Medulla oblongata (tissue), 1 donor: ENCODE results near the gene CMTM8.
"Not testable (repeated sequence)": the region's sequence is repeated elsewhere in the genome, so short reads cannot be mapped to it uniquely, and the experiment has no call there.

Source experiments
- DNase-seq: peaks from one replicate; pipeline ENCODE4 v3.0.0-alpha.2; 2015; ENCODE audit errors: extremely low spot score

CMTM8 gene

GRCh38 chr3:32376115-32376514, 137.6 kb downstream of the CMTM8 start:
- DNase-seq = no peak

GRCh38 chr3:32379831-32380500, 141.5 kb downstream of the CMTM8 start:
- DNase-seq = no peak

GRCh38 chr3:32381922-32382321, 143.4 kb downstream of the CMTM8 start:
- no peak for DNase-seq

GRCh38 chr3:32383136-32383711, 144.7 kb downstream of the CMTM8 start:
- no peak for DNase-seq

GRCh38 chr3:32384938-32385337, 146.5 kb downstream of the CMTM8 start:
- no peak for DNase-seq

GRCh38 chr3:32387512-32387911, 149.0 kb downstream of the CMTM8 start:
- no peak for DNase-seq

GRCh38 chr3:32389577-32389976, 151.1 kb downstream of the CMTM8 start:
- not testable (repeated sequence) for DNase-seq

GRCh38 chr3:32391643-32392535, 153.4 kb downstream of the CMTM8 start, which contains the start of gene CMTM7:
Gene CMTM7 (plus strand): TSS chr3:32391853. CDS start chr3:32391907, 54 bp downstream.
- peak; percentile 41 for DNase-seq

GRCh38 chr3:32392536-32393302, 154.2 kb downstream of the CMTM8 start:
- no peak for DNase-seq

GRCh38 chr3:32395496-32395895, 157.0 kb downstream of the CMTM8 start:
- DNase-seq = no peak

- no peak for DNase-seq
Measured at GRCh38 chr3:32397941-32398340, 159.5 kb downstream of the CMTM8 start.

- DNase-seq = peak; percentile 50
Measured at GRCh38 chr3:32398531-32398930, 160.1 kb downstream of the CMTM8 start.

- DNase-seq = peak; percentile 67
Measured at GRCh38 chr3:32399030-32399620, 160.6 kb downstream of the CMTM8 start.

GRCh38 chr3:32401126-32401525, 162.6 kb downstream of the CMTM8 start:
- no peak for DNase-seq

GRCh38 chr3:32401556-32402081, 163.1 kb downstream of the CMTM8 start:
- DNase-seq = peak; percentile 82

GRCh38 chr3:32403663-32404062, 165.2 kb downstream of the CMTM8 start:
- no peak for DNase-seq

GRCh38 chr3:32404714-32405113, 166.2 kb downstream of the CMTM8 start:
- DNase-seq = no peak

- DNase-seq = no peak
Measured at GRCh38 chr3:32405155-32405554, 166.7 kb downstream of the CMTM8 start.

GRCh38 chr3:32405711-32406323, 167.3 kb downstream of the CMTM8 start:
- DNase-seq = no peak
